ENCODE results near the gene CLRN1.

DNA sequence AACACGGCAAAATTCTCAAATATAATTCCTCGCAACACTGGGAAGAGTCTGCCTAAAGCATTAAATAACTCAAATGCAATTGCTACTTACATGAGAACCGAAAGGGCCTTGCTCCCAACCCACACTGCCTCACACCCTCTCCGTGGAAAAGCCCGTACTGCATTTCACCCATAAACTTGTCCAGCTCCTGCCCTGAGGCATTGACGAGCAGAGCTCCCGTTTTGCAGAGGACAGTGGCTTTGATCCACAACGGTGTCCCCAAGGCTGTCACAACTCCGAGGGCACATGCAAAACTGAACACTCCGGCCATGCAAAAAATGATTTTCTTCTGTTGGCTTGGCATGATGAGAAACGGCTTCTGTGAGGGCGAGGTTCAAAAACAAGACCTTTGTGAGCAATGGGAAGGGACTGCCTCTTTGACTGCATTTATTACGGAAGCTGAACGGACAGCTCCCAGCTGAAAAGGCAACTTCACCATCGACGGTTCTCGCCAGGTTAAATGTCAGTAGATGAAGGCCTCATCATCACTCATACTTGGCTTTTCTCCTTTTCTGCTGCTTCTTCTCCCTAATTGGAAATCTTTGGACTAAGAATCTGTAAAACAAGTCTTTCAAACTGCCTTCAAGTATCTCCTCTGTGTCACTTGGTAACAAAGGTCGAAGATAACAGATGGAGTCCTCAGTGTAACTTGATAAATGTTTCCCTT, at the start of gene CLRN1:
- TF ChIP-seq, protein P1, sequence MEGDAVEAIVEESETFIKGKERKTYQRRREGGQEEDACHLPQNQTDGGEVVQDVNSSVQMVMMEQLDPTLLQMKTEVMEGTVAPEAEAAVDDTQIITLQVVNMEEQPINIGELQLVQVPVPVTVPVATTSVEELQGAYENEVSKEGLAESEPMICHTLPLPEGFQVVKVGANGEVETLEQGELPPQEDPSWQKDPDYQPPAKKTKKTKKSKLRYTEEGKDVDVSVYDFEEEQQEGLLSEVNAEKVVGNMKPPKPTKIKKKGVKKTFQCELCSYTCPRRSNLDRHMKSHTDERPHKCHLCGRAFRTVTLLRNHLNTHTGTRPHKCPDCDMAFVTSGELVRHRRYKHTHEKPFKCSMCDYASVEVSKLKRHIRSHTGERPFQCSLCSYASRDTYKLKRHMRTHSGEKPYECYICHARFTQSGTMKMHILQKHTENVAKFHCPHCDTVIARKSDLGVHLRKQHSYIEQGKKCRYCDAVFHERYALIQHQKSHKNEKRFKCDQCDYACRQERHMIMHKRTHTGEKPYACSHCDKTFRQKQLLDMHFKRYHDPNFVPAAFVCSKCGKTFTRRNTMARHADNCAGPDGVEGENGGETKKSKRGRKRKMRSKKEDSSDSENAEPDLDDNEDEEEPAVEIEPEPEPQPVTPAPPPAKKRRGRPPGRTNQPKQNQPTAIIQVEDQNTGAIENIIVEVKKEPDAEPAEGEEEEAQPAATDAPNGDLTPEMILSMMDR (IDR thresholded peaks at IDR 0.05; ENCODE audit: poor library complexity, severe bottlenecking), result no peak
- TF ChIP-seq RAD21 (conservative IDR thresholded peaks at IDR 0.05), result no peak
- no peak for TF ChIP-seq EP300 (conservative IDR thresholded peaks at IDR 0.05; ENCODE audit: poor library complexity, severe bottlenecking)
- TF ChIP-seq EZH2 (IDR thresholded peaks at IDR 0.05; ENCODE audit: borderline replicate concordance, insufficient read depth, low read length, poor library complexity, severe bottlenecking), result no peak
- no peak for TF ChIP-seq SMC3 (conservative IDR thresholded peaks at IDR 0.05; ENCODE audit: poor library complexity)
- TF ChIP-seq POLR2AphosphoS5 (IDR thresholded peaks at IDR 0.05), result no peak

All from neural cell (in vitro differentiated cells).